ENCODE measurements around the gene TRIP12.
A peak's percentile ranks its signal among the peaks of the same experiment; 100 is the strongest.
"Not testable (repeated sequence)": the region's sequence is repeated elsewhere in the genome, so short reads cannot be mapped to it uniquely, and the experiment has no call there.

The TRIP12 gene

DNA sequence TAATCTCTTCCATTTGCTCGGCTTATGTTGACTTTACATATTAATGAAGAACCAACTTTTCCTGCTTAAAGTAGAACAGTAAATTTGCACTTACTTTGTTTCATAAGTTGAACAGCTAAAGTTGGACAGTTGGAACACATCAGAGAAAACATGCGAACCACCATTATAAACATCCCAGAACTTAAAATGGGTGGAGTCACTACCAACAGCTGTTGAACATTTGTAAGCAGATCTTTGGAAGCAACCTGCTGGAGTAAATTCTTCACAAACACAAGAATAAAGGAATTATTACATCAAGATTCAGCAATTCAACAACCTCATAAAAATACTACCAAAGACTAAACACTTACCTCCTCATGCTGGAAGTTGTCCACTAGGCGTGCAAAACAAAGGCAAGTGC lies 111.0 kb downstream of the TRIP12 start:
- H3K36me3 Mint-ChIP-seq = peaks cover 25% of the 10 kb centered on the region
- ATAC-seq (ENCODE audit: low read depth) = no peak
- no peak for DNase-seq (ENCODE audit: low spot score in 2 of 2)
- H3K4me1 Mint-ChIP-seq = no peaks in the 10 kb centered on the region
- H3K27me3 Mint-ChIP-seq = no peaks in the 10 kb centered on the region
- no peaks in the 10 kb centered on the region for H3K9me3 Mint-ChIP-seq
- peak overlapping the region; percentile 26 for H3K27ac Mint-ChIP-seq
- H3K4me3 Mint-ChIP-seq = no peak overlapping the region

DNA sequence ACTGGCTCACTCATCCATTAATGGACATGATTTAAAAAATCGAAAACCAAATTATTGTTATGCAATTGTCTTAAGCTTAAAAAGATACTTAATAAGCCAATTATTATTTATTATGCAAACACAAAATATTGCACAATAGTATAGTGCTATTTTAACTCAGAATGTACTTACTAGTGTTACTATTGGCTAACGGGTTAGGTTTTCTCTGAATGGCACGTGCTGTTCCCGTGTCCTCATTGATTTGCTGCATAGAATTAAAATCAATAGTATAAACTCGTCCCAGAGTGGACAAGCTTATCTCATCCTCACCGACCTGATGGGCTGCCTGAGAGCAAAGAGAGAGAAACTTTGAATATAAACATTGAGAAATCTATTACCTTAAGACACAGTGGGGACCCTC lies 116.2 kb downstream of the TRIP12 start:
- Mint-ChIP-seq H3K36me3 (peaks cover 19% of the 10 kb centered on the region), H3K27ac (no peak overlapping the region), H3K4me1 (no peaks in the 10 kb centered on the region), H3K27me3 (no peaks in the 10 kb centered on the region), H3K9me3 (no peaks in the 10 kb centered on the region), H3K4me3 (no peak overlapping the region)
- DNase-seq (ENCODE audit: low spot score in 2 of 2) (no peak), ATAC-seq (ENCODE audit: low read depth) (no peak)

DNA sequence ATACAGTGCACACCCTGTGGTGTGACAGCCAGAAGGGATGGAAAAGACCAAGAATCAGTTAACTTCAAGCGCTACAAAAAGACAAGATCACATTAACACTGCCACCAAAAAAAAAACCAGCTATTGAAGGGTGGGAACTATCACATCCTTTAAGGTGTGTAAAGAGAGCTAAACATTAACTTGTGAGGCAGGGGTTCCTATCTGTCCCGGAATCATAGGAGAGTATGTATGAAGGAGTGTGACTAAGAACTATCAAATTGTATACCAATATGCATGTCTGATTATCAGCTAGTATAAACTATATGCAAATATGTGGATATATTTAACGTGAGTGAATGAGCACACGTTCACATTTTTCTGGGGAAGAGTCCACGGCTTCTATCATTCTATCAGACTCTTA lies 119.0 kb downstream of the TRIP12 start:
- peak overlapping the region; percentile 46 for H3K27ac Mint-ChIP-seq
- H3K36me3 Mint-ChIP-seq = peaks cover 23% of the 10 kb centered on the region
- ATAC-seq (ENCODE audit: low read depth) (no peak), DNase-seq (ENCODE audit: low spot score in 2 of 2) (no peak)
- no peaks in the 10 kb centered on the region for H3K4me1 Mint-ChIP-seq
- no peaks in the 10 kb centered on the region for H3K9me3 Mint-ChIP-seq
- H3K4me3 Mint-ChIP-seq = no peak overlapping the region
- H3K27me3 Mint-ChIP-seq = no peaks in the 10 kb centered on the region

DNA sequence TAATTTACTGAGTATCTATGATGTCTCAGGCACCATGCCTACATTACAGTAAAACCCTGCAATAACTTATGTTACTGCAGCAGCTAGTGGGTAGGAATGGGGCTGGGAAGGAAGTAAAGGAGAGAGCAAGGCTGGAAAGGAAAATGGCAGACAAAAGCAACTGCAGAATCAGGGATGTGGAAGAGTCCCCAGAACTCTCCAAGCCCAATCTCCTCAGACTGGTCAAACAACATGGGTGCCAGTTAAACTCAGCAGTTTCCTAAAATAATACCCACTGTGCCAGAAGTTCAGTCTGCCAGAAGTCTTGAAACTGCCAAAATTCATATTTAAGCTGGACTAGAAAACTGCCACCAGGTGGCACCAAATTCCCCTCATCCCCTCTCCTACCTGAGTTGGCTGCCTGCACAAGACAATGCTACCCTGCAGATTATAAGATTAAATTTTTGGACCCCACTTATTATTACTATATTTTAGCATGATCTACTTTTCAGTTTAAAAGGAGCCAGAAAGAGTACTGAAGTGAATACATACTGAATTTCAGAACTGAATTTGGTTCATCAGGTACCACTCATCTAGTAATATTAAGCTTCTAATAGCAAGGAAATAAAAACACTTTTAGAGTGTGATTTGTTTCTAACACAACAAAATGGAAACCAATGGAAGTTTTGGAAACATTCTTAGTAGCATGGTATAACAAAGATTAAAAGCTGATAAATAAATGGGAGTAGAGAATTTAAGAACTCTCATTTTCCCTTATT lies 120.6 kb downstream of the TRIP12 start:
- Mint-ChIP-seq H3K4me1 (no peaks in the 10 kb centered on the region), H3K27me3 (no peaks in the 10 kb centered on the region), H3K4me3 (no peak overlapping the region), H3K27ac (no peak overlapping the region), H3K36me3 (peaks cover 21% of the 10 kb centered on the region), H3K9me3 (no peaks in the 10 kb centered on the region)
- ATAC-seq (ENCODE audit: low read depth) (peak; percentile 66), DNase-seq (ENCODE audit: low spot score in 2 of 2) (peak; percentile 46 to 57)

DNA sequence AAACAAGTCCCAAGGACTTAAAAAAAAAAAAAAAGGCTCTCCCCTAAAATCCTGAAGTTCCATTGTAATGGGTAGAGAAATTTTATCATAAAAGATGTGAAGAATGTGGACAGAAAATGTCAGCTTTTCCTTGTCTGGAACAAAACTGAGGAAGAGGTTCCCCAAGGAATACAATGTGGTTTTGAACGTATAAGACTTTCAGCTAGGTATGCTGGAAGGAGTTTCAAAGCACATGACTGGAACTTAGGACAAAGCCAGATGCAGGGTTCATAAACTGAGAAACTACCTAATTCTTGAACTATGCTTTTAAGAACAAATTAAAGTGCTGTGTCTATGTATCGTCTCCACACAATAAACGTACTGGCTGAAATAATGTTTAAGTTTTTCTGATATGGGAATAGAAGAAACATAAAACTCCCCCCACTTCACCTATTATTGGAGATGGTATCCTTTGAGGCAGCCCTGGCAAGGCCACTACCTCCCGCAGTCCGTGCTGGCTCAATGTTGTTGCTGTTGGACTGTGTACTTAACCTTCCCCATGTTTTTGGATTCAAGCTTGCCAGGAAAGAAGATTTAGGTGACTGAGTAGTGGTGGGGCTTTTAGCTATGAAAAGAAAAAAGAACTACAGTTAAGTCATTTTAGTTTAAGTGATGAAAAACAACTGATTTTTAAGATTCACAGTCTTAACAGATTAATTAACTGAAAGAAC lies 123.2 kb downstream of the TRIP12 start:
- DNase-seq (ENCODE audit: low spot score in 2 of 2) (no peak), ATAC-seq (ENCODE audit: low read depth) (no peak)
- Mint-ChIP-seq H3K9me3 (no peaks in the 10 kb centered on the region), H3K4me1 (no peaks in the 10 kb centered on the region), H3K36me3 (peaks cover 19% of the 10 kb centered on the region), H3K4me3 (no peak overlapping the region), H3K27me3 (no peaks in the 10 kb centered on the region), H3K27ac (peak overlapping the region; percentile 75)

DNA sequence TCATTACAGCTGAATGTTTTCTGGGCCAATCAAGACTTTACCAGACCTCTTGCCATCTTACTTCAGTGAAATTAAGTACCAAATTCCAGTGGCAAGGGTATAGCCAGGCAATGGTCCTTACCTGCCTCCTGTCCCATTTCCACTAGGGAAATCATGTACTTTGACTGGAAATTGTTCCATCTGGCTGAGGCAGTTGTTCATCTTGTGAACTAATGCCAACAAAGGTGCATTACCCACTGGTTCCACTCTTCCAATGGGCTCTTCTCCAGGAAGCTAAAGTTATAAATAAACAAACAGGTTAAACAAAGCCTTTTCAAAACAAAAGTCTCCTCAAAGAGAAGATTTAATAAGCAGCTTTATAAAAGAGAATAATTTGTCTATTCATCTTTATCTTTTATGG lies 126.8 kb downstream of the TRIP12 start:
- H3K4me3 Mint-ChIP-seq = no peak overlapping the region
- no peak for ATAC-seq (ENCODE audit: low read depth)

DNA sequence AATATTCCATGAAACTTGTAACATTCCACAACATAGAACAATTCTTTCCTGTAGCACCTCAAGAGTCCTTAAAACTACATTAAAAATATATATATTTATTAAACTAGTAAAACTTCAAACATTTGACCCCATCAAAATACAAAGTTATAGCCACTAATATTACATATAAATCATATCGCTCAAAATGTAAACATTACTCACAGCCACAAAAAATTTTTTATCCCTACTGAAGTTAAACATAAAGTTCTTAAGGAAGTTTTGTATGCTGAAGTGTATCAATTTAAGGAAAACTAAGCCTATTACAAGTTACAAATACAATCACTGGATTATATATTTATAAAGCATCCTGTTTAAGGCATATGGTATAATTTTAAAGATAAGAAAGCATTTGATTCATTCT lies 127.2 kb downstream of the TRIP12 start:
- no peaks in the 10 kb centered on the region for H3K27me3 Mint-ChIP-seq
- no peak overlapping the region for H3K4me3 Mint-ChIP-seq
- H3K36me3 Mint-ChIP-seq = peaks cover 28% of the 10 kb centered on the region
- no peaks in the 10 kb centered on the region for H3K9me3 Mint-ChIP-seq
- DNase-seq (ENCODE audit: low spot score in 2 of 2) (no peak), ATAC-seq (ENCODE audit: low read depth) (no peak)
- no peak overlapping the region for H3K27ac Mint-ChIP-seq
- no peaks in the 10 kb centered on the region for H3K4me1 Mint-ChIP-seq

More for the DNA sequence above, 126.8 kb downstream of the TRIP12 start:
- Mint-ChIP-seq H3K36me3 (peaks cover 28% of the 10 kb centered on the region), H3K27me3 (no peaks in the 10 kb centered on the region), H3K27ac (no peak overlapping the region), H3K4me1 (no peaks in the 10 kb centered on the region), H3K9me3 (no peaks in the 10 kb centered on the region)
- no peak for DNase-seq (ENCODE audit: low spot score in 2 of 2)

DNA sequence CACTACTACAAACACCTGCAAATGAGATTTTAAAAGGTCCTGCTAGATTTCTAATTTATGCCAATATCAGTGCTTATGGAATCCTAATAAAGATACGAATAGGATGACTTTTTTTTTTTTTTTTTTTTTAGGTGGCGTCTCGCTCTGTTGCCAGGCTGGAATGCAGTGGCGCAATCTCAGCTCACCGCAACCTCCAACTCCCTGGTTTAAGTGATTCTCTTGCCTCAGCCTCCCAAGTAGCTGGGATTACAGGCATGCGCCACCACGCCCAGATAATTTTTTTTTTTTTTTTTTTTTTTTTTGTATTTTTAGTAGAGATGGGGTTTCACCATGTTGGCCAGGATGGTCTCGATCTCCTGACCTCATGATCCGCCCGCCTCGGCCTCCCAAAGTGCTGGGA lies 135.5 kb downstream of the TRIP12 start:
- not testable (repeated sequence) for H3K27me3 Mint-ChIP-seq; H3K9me3 Mint-ChIP-seq; DNase-seq (ENCODE audit: low spot score in 2 of 2); ATAC-seq (ENCODE audit: low read depth); H3K4me1 Mint-ChIP-seq; H3K4me3 Mint-ChIP-seq
- Mint-ChIP-seq H3K27ac (peak overlapping the region; percentile 73), H3K36me3 (peaks cover 40% of the 10 kb centered on the region)

DNA sequence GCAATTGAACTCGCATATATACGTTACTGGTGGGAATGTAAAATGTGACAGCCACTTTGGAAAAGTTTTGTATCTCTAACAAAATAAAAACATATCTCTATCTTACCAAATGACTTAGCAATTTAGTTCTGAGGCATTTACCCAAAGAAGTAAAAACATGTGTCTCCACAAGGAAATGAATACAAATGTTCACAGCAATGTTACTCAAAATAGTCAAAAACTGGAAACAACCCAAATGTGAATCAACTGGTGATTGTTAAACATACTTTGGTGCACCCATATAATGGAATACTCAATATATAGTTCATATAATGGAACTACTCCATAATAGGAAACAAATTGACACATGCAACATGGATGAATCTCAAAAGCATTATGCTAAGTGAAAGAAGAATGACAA lies 137.0 kb downstream of the TRIP12 start:
- H3K27me3 Mint-ChIP-seq = no peaks in the 10 kb centered on the region

DNA sequence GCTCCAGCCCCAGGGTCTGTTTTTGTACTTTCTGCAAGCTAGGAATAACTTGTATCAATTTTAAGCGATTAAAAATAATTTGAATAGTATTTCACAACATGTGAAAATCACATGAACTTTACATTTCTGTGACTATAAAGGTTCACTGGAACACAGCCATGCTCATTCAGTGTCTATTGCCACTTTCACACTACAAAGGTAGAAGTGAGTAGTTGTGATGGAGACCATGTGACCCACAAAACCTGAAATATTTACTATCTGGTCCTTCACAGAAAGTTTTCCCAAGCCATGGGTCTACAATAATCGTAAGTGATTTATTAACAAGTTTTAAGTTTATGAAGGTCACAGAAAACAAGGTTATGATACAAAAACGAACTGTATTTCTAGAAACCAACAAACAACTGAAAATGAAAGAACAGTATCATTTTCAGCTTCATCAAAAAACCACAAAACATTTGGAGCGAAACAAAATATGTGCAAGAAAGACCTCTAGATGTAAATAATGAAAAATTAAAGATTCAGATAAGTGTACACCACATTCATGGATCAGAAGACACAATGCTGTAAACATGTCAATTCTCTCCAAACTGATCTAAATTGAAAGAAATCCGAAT lies 138.6 kb downstream of the TRIP12 start:
- Mint-ChIP-seq H3K9me3 (no peaks in the 10 kb centered on the region), H3K4me3 (no peak overlapping the region), H3K27ac (peak overlapping the region; percentile 38), H3K4me1 (peaks cover 14% of the 10 kb centered on the region), H3K36me3 (peaks cover 42% of the 10 kb centered on the region), H3K27me3 (no peaks in the 10 kb centered on the region)
- no peak for ATAC-seq (ENCODE audit: low read depth)
- DNase-seq (ENCODE audit: low spot score in 2 of 2) = no peak

More for the DNA sequence above, 137.0 kb downstream of the TRIP12 start:
- no peaks in the 10 kb centered on the region for H3K9me3 Mint-ChIP-seq
- no peak overlapping the region for H3K4me3 Mint-ChIP-seq
- peaks cover 42% of the 10 kb centered on the region for H3K36me3 Mint-ChIP-seq
- DNase-seq (ENCODE audit: low spot score in 2 of 2) (no peak), ATAC-seq (ENCODE audit: low read depth) (no peak)
- H3K27ac Mint-ChIP-seq = peak overlapping the region; percentile 49
- peaks cover 14% of the 10 kb centered on the region for H3K4me1 Mint-ChIP-seq

DNA sequence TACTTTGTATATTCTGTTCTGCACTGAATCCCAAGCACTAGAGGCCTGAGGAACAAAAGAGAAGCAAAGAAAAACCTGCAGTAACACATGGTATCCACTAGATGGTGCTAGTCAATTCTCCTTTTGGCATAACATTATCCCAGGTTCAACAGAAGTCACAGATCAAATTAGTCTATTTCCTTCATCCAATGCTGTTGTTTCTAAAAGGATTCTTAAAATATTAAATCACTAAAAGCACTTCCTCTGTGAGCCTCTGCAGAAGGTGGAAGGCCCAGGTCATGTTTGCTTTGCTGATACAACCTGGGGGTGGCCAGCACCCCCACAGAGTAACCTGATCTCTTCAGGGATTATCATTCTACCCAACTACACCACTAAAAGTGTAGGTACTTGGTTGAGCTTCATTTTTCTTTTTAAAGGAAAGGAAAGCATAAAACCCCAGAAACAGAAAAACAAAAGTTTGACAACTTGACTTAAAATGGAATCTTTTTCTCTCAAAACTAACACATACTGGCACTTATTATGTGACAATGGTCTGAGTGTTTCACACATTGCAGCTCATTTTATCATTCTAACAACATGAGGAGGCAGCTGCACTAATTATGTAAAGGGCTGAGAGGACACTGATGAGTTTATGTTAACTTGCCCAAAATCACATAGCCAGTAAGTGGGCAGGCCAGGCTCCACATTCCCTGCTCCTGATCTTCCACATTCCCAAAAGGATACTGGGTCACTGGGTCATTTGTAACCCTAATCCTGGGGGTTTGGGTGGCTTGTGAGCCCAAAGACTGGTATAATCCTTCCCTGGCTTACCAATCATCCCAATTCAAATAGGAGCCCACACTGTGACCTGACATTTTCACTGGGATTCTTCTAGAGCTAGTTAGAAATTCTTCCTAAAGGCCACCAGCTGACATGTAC lies 140.7 kb downstream of the TRIP12 start:
- Mint-ChIP-seq H3K4me3 (no peak overlapping the region), H3K27ac (peak overlapping the region; percentile 46), H3K36me3 (peaks cover 43% of the 10 kb centered on the region), H3K27me3 (no peaks in the 10 kb centered on the region), H3K4me1 (peaks cover 15% of the 10 kb centered on the region), H3K9me3 (no peaks in the 10 kb centered on the region)
- DNase-seq (ENCODE audit: low spot score in 2 of 2) (peak in 1 of 2 donors; percentile 21), ATAC-seq (ENCODE audit: low read depth) (peak; percentile 63)

DNA sequence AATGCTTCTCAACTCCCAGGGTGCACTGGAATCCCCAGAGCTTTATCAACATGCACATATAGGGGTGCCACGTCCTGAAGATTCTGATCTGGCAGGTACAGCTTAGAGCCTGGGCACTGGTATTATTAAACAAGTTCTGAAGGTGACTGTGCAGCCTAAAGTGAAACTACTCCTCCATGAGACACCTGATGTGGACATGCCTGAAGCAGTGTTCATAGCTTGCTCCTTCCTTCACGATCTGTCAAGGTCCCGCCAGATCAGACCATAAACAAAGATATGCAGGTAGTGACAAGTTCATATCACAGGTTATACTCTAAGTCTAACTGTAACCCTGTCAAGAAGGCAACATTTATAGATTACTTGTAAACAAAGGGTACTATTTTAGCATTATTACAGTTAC lies 142.2 kb downstream of the TRIP12 start:
- Mint-ChIP-seq H3K4me3 (no peak overlapping the region), H3K9me3 (no peaks in the 10 kb centered on the region), H3K4me1 (peaks cover 16% of the 10 kb centered on the region), H3K36me3 (peaks cover 30% of the 10 kb centered on the region), H3K27ac (peak overlapping the region; percentile 41), H3K27me3 (no peaks in the 10 kb centered on the region)
- DNase-seq (ENCODE audit: low spot score in 2 of 2) (no peak), ATAC-seq (ENCODE audit: low read depth) (no peak)

DNA sequence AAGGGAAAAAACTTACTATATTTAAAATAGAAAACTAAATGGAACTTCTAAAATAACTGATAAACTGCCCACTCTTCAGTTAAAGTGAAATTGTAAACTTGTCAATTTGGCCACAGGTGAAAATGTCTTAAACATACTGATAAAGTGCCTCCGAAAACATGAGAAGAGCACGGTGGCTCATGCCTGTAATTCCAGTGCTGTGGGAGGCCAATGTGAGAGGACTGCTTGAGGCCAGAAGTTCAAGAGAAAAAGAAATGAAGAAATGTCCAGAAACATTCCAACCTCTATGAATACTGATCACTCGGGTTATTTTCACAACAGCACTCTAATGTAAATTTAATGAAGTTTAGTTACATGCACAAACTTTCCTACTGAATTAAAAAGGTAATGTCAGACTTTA lies 144.1 kb downstream of the TRIP12 start:
- H3K36me3 Mint-ChIP-seq = peaks cover 39% of the 10 kb centered on the region
- H3K4me1 Mint-ChIP-seq = peaks cover 14% of the 10 kb centered on the region
- H3K27ac Mint-ChIP-seq = no peak overlapping the region

More for the DNA sequence above, 144.1 kb downstream of the TRIP12 start:
- DNase-seq (ENCODE audit: low spot score in 2 of 2) (no peak), ATAC-seq (ENCODE audit: low read depth) (no peak)
- no peaks in the 10 kb centered on the region for H3K27me3 Mint-ChIP-seq
- no peaks in the 10 kb centered on the region for H3K9me3 Mint-ChIP-seq
- no peak overlapping the region for H3K4me3 Mint-ChIP-seq

Data from memory B cell (primary cell).